Esophagus squamous epithelium (tissue), 4 donors: ENCODE results near the gene RALGAPB.

Experiments
- POLR2A ChIP-seq, 4 donors: fragments of 450-650 bp; IDR thresholded peaks; one replicate each; pipeline ENCODE4 v1.6.1; 2017; ENCODE audit warnings: antibody characterized with exemption in 4 of 4, mild to moderate bottlenecking in 4 of 4, moderate library complexity in 3 of 4
- TF ChIP-seq, protein P1 (sequence below), 6 experiments: fragments of 450-650 bp in 4 of 6; fragments of 200-600 bp in 2 of 6; sonication (generic) in 2 of 6; IDR thresholded peaks; one replicate each; pipeline ENCODE4 v1.5.1; 2016 to 2019; ENCODE audit warnings: antibody characterized with exemption in 6 of 6, mild to moderate bottlenecking in 4 of 6, moderate library complexity in 4 of 6

DNA sequence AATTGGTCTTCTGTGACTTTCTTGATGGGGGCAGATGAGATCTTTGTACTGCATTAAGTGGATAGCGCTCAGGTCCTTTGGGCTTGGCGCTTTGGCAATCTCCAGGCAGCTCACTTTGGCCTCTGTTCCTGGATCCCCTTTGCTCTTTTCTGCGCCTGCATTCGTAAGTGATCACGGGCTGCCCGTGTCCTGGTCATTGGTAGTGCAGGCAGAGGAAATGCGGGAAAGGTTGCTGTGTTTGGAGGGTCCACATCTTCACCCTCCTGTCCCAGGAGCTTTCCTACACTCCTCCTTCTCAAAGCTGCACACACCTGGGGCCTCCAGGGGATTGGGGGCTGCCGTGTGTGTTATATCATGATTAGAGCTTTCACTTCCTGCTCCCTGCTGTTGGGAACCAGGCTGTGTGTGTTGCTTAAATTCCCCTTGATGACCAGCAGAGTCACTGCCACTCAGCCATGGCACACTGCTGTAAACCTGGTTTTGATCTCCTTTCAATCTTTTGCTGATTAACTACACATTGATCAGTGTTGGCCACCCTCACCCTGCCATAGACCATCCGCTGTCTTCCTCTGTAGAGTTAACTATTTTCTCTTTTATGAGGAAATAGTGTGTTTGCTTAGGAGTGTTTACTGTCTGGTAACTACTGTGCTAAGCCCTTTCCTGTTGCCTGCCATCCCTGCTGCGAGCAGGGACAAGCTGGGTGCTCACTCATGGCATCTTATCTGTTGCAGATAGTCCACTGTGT lies 24.5 kb upstream of the RALGAPB start:
- no peak for TF ChIP-seq POLR2A (IDR thresholded peaks at IDR 0.05)
- TF ChIP-seq, protein P1, sequence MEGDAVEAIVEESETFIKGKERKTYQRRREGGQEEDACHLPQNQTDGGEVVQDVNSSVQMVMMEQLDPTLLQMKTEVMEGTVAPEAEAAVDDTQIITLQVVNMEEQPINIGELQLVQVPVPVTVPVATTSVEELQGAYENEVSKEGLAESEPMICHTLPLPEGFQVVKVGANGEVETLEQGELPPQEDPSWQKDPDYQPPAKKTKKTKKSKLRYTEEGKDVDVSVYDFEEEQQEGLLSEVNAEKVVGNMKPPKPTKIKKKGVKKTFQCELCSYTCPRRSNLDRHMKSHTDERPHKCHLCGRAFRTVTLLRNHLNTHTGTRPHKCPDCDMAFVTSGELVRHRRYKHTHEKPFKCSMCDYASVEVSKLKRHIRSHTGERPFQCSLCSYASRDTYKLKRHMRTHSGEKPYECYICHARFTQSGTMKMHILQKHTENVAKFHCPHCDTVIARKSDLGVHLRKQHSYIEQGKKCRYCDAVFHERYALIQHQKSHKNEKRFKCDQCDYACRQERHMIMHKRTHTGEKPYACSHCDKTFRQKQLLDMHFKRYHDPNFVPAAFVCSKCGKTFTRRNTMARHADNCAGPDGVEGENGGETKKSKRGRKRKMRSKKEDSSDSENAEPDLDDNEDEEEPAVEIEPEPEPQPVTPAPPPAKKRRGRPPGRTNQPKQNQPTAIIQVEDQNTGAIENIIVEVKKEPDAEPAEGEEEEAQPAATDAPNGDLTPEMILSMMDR (IDR thresholded peaks at IDR 0.05): peak in 1 of 6 experiments; percentile 19
